OCI-LY7 (cell line): ENCODE data around the gene CYP19A1. TPM values are rescaled to one million over a fixed set of nuclear protein-coding genes. Genes with fewer than 3 reads are reported as not detected.

Source experiments
- BruUV-seq: library from RNA; stranded (reverse); fragments of 400-500 nt; replicated peaks from 2 replicates; lab custom pipeline; 2021; lab: Mats Ljungman, UMichigan
- CTCF ChIA-PET: fragments of 300-600 bp; sonication (Branson Sonifier 250); formaldehyde crosslinking; loops from one replicate; lab custom pipeline; 2022; ENCODE audit warnings: antibody characterized with exemption; ENCODE audit not compliant: unreplicated experiment; lab: Charles Lee
- POLR2A ChIA-PET: fragments of 300-600 bp; sonication (Branson Sonifier 250); formaldehyde crosslinking; loops from one replicate; lab custom pipeline; 2022; ENCODE audit warnings: antibody characterized with exemption; lab: Charles Lee
- DNase-seq: peaks from one replicate; pipeline ENCODE4 v3.0.0-alpha.2; 2015; ENCODE audit warnings: low spot score
- H2AFZ ChIP-seq: fragments of 200-600 bp; sonication (generic), shearing (Covaris generic); 2 replicates; pipeline ENCODE4 v1.6.1; 2014; ENCODE audit warnings: mild to moderate bottlenecking, antibody characterized with exemption, low read length, moderate library complexity
- H3K27ac ChIP-seq: fragments of 200-600 bp; sonication (generic); 2 replicates; pipeline ENCODE4 v1.5.1; 2014; ENCODE audit warnings: mixed run types, low read depth, mild to moderate bottlenecking, moderate library complexity, low read length, inconsistent platforms; ENCODE audit not compliant: poor library complexity, severe bottlenecking
- H3K36me3 ChIP-seq: fragments of 200-600 bp; sonication (generic); 2 replicates; pipeline ENCODE4 v1.6.1; 2014; ENCODE audit warnings: mild to moderate bottlenecking, antibody characterized with exemption, low read length, moderate library complexity, mixed read lengths; ENCODE audit not compliant: insufficient read depth
- H3K4me1 ChIP-seq: fragments of 200-600 bp; sonication (generic); 2 replicates; pipeline ENCODE4 v1.5.1; 2014; ENCODE audit warnings: mild to moderate bottlenecking, low read length; ENCODE audit not compliant: insufficient read depth, poor library complexity, severe bottlenecking
- H3K4me2 ChIP-seq: fragments of 200-600 bp; sonication (generic); 2 replicates; pipeline ENCODE4 v1.6.1; 2014; ENCODE audit warnings: mild to moderate bottlenecking, low read length
- H3K4me3 ChIP-seq: fragments of 200-600 bp; sonication (generic); 2 replicates; pipeline ENCODE4 v1.5.1; 2014; ENCODE audit warnings: mild to moderate bottlenecking, low read depth, low read length; ENCODE audit not compliant: poor library complexity, severe bottlenecking
- H3K79me2 ChIP-seq: fragments of 200-600 bp; sonication (generic); 2 replicates; pipeline ENCODE4 v1.6.1; 2016; ENCODE audit warnings: low read depth, mild to moderate bottlenecking, low read length, moderate library complexity, mixed read lengths; ENCODE audit not compliant: insufficient read depth
- H3K9me2 ChIP-seq: fragments of 200-600 bp; sonication (generic); 2 replicates; pipeline ENCODE4 v1.6.1; 2016; ENCODE audit warnings: mild to moderate bottlenecking, low read length, mixed read lengths; ENCODE audit not compliant: insufficient read depth
- H3K9me3 ChIP-seq: fragments of 200-600 bp; sonication (generic); 2 replicates; pipeline ENCODE4 v1.6.1; 2014; ENCODE audit warnings: mild to moderate bottlenecking, mixed run types, low read length, mixed read lengths
- H4K20me1 ChIP-seq: fragments of 200-600 bp; sonication (generic); 2 replicates; pipeline ENCODE4 v1.6.1; 2014; ENCODE audit warnings: mild to moderate bottlenecking, antibody characterized with exemption, low read length, moderate library complexity, mixed read lengths; ENCODE audit not compliant: insufficient read depth
- CTCF ChIP-seq: fragments of 200-600 bp; sonication (generic); conservative IDR thresholded peaks from 2 replicates; pipeline ENCODE4 v1.5.1; 2014; ENCODE audit warnings: mild to moderate bottlenecking, antibody characterized with exemption, low read length, moderate library complexity, mixed read lengths
- EZH2phosphoT487 ChIP-seq: fragments of 200-600 bp; sonication (generic); IDR thresholded peaks from 2 replicates; pipeline ENCODE4 v1.6.1; 2018; ENCODE audit warnings: low read depth, borderline replicate concordance, mild to moderate bottlenecking, mixed run types, antibody characterized with exemption, low read length, moderate library complexity, mixed read lengths
- intact Hi-C: fragments of 100-400 bp; cut with micrococcal nuclease; formaldehyde crosslinking; loops from one replicate; pipeline ENCODE4 v1.10.0; 2022; ENCODE audit not compliant: unreplicated experiment
- total RNA-seq, 2 experiments: library from RNA; depleted of rRNA in 1 of 2; stranded (reverse); fragments of >200 nt in 1 of 2; shearing (Covaris generic) in 1 of 2; gene quantifications; 2 replicates each; pipeline ENCODE4 v1.2.3, GENCODE V29; 2014 to 2022

Gene CYP19A1
- total RNA-seq, 2 experiments from 2014 or later: 0.13 TPM; not detected in 1

DNA sequence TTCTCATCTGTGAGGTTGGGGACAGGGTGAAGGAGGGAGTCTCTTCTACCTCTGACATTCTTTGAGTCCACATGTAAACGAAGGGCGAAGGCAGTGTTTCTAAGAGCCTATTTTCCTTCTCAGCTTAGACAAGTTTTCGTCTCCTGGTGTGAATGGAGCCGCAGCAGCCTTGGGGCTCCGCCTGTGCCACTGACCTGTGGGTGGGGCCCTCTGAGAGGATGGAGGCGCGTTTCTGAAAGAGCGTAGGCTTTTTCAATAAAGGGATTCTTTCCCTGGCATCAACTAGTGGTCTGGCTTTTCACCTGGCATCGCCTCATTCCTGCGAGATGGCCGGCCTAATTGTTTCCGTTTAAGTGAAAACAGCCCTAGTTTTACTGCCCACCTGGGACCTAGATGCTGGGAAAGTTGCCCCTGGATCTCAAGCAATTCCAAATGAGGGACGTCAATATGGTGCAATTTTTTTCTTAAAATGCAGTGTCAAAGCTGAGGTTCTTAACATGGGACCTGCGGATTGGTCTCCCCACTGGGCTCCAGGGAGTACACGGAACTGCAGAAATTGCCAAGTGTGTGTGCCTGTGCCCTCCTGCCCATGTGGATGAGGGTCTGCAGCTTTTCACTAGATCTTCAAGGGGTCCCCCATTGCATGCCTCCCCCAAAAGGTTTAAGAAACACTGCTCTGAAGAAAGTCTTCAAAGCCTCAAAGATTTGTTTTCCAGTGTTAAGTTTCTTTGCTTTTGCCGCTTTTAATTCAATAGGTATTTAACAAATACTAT is 4.0 kb upstream of the CYP19A1 start:
- no peaks in the 10 kb centered on the region for H3K9me3 ChIP-seq
- H3K9me2 ChIP-seq: no peaks in the 10 kb centered on the region
- POLR2A ChIA-PET: no interaction called here
- no peak overlapping the region for H3K4me2 ChIP-seq
- H3K79me2 ChIP-seq: no peaks in the 10 kb centered on the region
- DNase-seq: no peak
- TF ChIP-seq CTCF (no peak), EZH2phosphoT487 (no peak)
- no peak overlapping the region for H3K27ac ChIP-seq
- no peaks in the 10 kb centered on the region for H4K20me1 ChIP-seq
- CTCF ChIA-PET: no interaction called here
- BruUV-seq: no TSS peak
- no peaks in the 10 kb centered on the region for H3K4me1 ChIP-seq
- intact Hi-C loops: no loop called here
- H3K36me3 ChIP-seq: no peaks in the 10 kb centered on the region
- no peak overlapping the region for H2AFZ ChIP-seq
- H3K4me3 ChIP-seq: no peak overlapping the region

- ChIA-PET POLR2A (no interaction called here), CTCF (no interaction called here)
- no TSS peak for BruUV-seq
- H4K20me1 ChIP-seq: no peaks in the 10 kb centered on the region
- no peak within 1 kb of the TSS for H2AFZ ChIP-seq
- intact Hi-C loops: no loop called here
- no peak for DNase-seq
- no peaks in the 10 kb centered on the region for H3K79me2 ChIP-seq
- H3K4me2 ChIP-seq: no peak within 1 kb of the TSS
- no peak for TF ChIP-seq EZH2phosphoT487
- TF ChIP-seq CTCF: no peak
- H3K27ac ChIP-seq: no peak within 1 kb of the TSS
- H3K4me1 ChIP-seq: no peaks in the 10 kb centered on the region
- no peaks in the 10 kb centered on the region for H3K9me2 ChIP-seq
- H3K4me3 ChIP-seq: no peak within 1 kb of the TSS
- H3K9me3 ChIP-seq: no peaks in the 10 kb centered on the region
- no peaks in the 10 kb centered on the region for H3K36me3 ChIP-seq
Measured at GRCh38 chr15:51341366-51342226, 3.2 kb upstream of the CYP19A1 start, which contains the start of gene GLDN. Gene GLDN, plus strand, starts transcription at chr15:51341655. Its CDS starts 30 bp downstream, at chr15:51341685.
